Transverse colon (tissue), 4 donors: ENCODE data around the gene NOS3. TPM values are rescaled to one million over a fixed set of nuclear protein-coding genes. Genes with fewer than 3 reads are reported as not detected.
A peak's percentile ranks its signal among the peaks of the same experiment; 100 is the strongest.

Source experiments
- DNase-seq: peaks from one replicate; pipeline ENCODE4 v3.0.0-alpha.2; 2019
- H3K27ac ChIP-seq, 4 donors: fragments of 200-600 bp; sonication (generic); 2 replicates each; pipeline ENCODE4 v1.5.1; 2016 to 2018; ENCODE audit warnings: inconsistent platforms in 4 of 4
- H3K27me3 ChIP-seq: fragments of 200-600 bp; sonication (generic); 2 replicates; pipeline ENCODE4 v1.5.1; 2017; ENCODE audit warnings: inconsistent platforms
- H3K36me3 ChIP-seq, 4 donors: fragments of 200-600 bp; sonication (generic); 2 replicates each; pipeline ENCODE4 v1.5.1; 2017 to 2019; ENCODE audit warnings: inconsistent platforms in 4 of 4
- H3K4me1 ChIP-seq, 4 donors: fragments of 200-600 bp; sonication (generic); 2 replicates each; pipeline ENCODE4 v1.5.1; 2017 to 2020; ENCODE audit warnings: inconsistent platforms in 4 of 4
- H3K4me3 ChIP-seq, 4 donors: fragments of 200-600 bp; sonication (generic); 1 replicate in 1 of 4; 2 replicates in 3 of 4; pipeline versions ENCODE4 v1.5.1 to v1.6.1; 2017 to 2019; ENCODE audit warnings: inconsistent platforms in 4 of 4
- H3K9me3 ChIP-seq, 2 donors: fragments of 200-600 bp; sonication (generic); 2 replicates each; pipeline ENCODE4 v1.5.1; 2017 to 2019; ENCODE audit warnings: inconsistent platforms in 2 of 2
- CTCF ChIP-seq, 5 experiments: fragments of 200-600 bp in 3 of 5; fragments of 450-650 bp in 2 of 5; sonication (generic) in 3 of 5; IDR thresholded peaks; 1 replicate in 2 of 5; 2 replicates in 3 of 5; pipeline ENCODE4 v1.5.1; 2016 to 2017; ENCODE audit warnings: antibody characterized with exemption in 5 of 5, inconsistent platforms in 3 of 5, mild to moderate bottlenecking in 2 of 5, moderate library complexity in 1 of 5
- EP300 ChIP-seq: sonication (generic); formaldehyde crosslinking; IDR thresholded peaks from one replicate; pipeline ENCODE4 v1.6.1; 2017; ENCODE audit warnings: antibody characterized with exemption, low read depth
- POLR2A ChIP-seq: fragments of 450-650 bp; IDR thresholded peaks from one replicate; pipeline ENCODE4 v1.6.1; 2016; ENCODE audit warnings: antibody characterized with exemption, mild to moderate bottlenecking, moderate library complexity
- POLR2AphosphoS5 ChIP-seq, 3 donors: sonication (generic); formaldehyde crosslinking; IDR thresholded peaks; one replicate each; pipeline ENCODE4 v1.6.1; 2016; ENCODE audit warnings: antibody characterized with exemption in 3 of 3
- WGBS, 2 donors: methylation state at CpG; one replicate each; pipeline ENCODE4 v1.1.5; 2018; ENCODE audit warnings: low coverage in 1 of 2; 5-methylcytosine and 5-hydroxymethylcytosine counted together
- in situ Hi-C, 4 donors: fragments of 200-750 bp; cut with MboI; loops; one replicate each; pipeline versions ENCODE4 v1.15.0 to v1.15.1; 2017; ENCODE audit warnings: low sequenced_read_pairs in 3 of 4, low pct_ligation_motif_present in 1 of 4, low pct_unique_long_range_greater_than_20kb in 1 of 4
- intact Hi-C: fragments of 100-400 bp; cut with DNase I; formaldehyde crosslinking; loops from one replicate; pipeline ENCODE4 v1.15.1; 2023; ENCODE audit warnings: low total_unique reads
- total RNA-seq, 4 donors: library from RNA; depleted of rRNA; stranded (reverse); fragments of >200 nt; gene quantifications; one replicate each; pipeline ENCODE4 v1.1.0, GENCODE V29; 2016

Gene NOS3
- total RNA-seq, 4 donors from 2014 or later, result 2.5 to 34.2 (median 7.0) TPM

- Histone ChIP-seq H3K9me3 (no peaks in the 10 kb centered on the region), H3K4me3 (no peak overlapping the region), H3K27me3 (no peaks in the 10 kb centered on the region), H3K36me3 (no peaks in the 10 kb centered on the region), H3K4me1 (peaks cover 0 to 8% (median 2%) of the 10 kb centered on the region in 4 donors), H3K27ac (no peak overlapping the region)
- DNase-seq, result no peak
- no peak for TF ChIP-seq POLR2AphosphoS5 (IDR thresholded peaks at IDR 0.05)
- TF ChIP-seq CTCF (IDR thresholded peaks at IDR 0.05), result no peak
- no peak for TF ChIP-seq EP300
- TF ChIP-seq POLR2A, result no peak
- in situ Hi-C loops, result no loop called here
- intact Hi-C loops, result no loop called here
- 90% methylated on average over 4 to 9 of the region's 9 CpGs for WGBS, 2 donors
Observed at GRCh38 chr7:151005566-151005965, 14.7 kb downstream of the NOS3 start.

GRCh38 chr7:151006590-151007300, 15.9 kb downstream of the NOS3 start:
- Histone ChIP-seq H3K9me3 (no peaks in the 10 kb centered on the region), H3K4me3 (no peak overlapping the region), H3K27me3 (no peaks in the 10 kb centered on the region), H3K36me3 (no peaks in the 10 kb centered on the region), H3K4me1 (peaks cover 0 to 17% (median 2%) of the 10 kb centered on the region in 4 donors), H3K27ac (peak overlapping the region in 1 of 4 donors; percentile 12)
- 80 to 84% methylated on average over 1 to 13 of the region's 23 CpGs for WGBS, 2 donors
- TF ChIP-seq POLR2A (no peak), POLR2AphosphoS5 (IDR thresholded peaks at IDR 0.05) (no peak), EP300 (no peak), CTCF (IDR thresholded peaks at IDR 0.05) (no peak)
- no peak for DNase-seq
- in situ Hi-C loops (no loop called here), intact Hi-C loops (no loop called here)

- Histone ChIP-seq H3K4me1 (peaks cover 0 to 24% (median 6%) of the 10 kb centered on the region in 4 donors), H3K27ac (peak overlapping the region in 1 of 4 donors; percentile 12), H3K4me3 (no peak overlapping the region), H3K27me3 (no peaks in the 10 kb centered on the region), H3K36me3 (no peaks in the 10 kb centered on the region), H3K9me3 (no peaks in the 10 kb centered on the region)
- no peak for TF ChIP-seq CTCF (IDR thresholded peaks at IDR 0.05)
- TF ChIP-seq EP300, result no peak
- TF ChIP-seq POLR2AphosphoS5 (IDR thresholded peaks at IDR 0.05), result no peak
- TF ChIP-seq POLR2A, result no peak
- DNase-seq, result no peak
- 79% methylated on average over 7 of the region's 7 CpGs; no CpG with 5 or more reads in 1 of the 2 donors for WGBS, 2 donors
- intact Hi-C loops, result no loop called here
- in situ Hi-C loops, result no loop called here
Observed at GRCh38 chr7:151007469-151007898, 16.7 kb downstream of the NOS3 start.

GRCh38 chr7:151008143-151008510, 17.3 kb downstream of the NOS3 start:
- no peak for TF ChIP-seq EP300
- WGBS, 2 donors, result 50 to 62% methylated on average over 2 to 11 of the region's 11 CpGs
- DNase-seq, result no peak
- H3K27me3 ChIP-seq, result no peaks in the 10 kb centered on the region
- in situ Hi-C loops, result no loop called here
- H3K9me3 ChIP-seq, result no peaks in the 10 kb centered on the region
- H3K36me3 ChIP-seq, result no peaks in the 10 kb centered on the region
- peak overlapping the region in 2 of 4 donors; percentile 6 to 39 for H3K27ac ChIP-seq
- peak overlapping the region in 1 of 4 donors; percentile 1 for H3K4me3 ChIP-seq
- peaks cover 6 to 31% (median 12%) of the 10 kb centered on the region in 4 donors for H3K4me1 ChIP-seq
- intact Hi-C loops, result no loop called here
